ENCODE data around the gene PARP2. TPM values are rescaled to one million over a fixed set of nuclear protein-coding genes. Genes with fewer than 3 reads are reported as not detected.

Gene PARP2
- total and polyA plus RNA-seq, 2 donors (not counting 3 experiments of a cell fraction or from before 2014, with no cell fraction given) = 15.7 to 30.6 TPM

DNA sequence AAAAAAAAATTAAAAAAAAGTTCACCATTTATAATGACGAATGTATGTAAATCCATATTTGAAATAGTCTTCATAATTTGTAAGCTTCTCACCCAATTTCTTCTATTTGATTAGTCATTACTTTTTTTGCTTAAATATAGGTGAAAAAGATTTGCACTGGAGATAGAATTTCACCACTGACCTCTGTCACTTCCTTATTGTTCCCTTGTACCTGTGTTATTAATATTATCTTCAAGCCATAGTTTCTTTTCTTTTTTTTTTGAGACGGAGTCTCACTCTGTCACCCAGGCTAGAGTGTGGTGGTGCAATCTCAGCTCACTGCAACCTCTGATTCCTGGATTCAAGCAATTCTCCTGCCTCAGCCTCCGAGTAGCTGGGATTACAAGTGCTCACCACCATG is 54.1 kb downstream of the PARP2 start:
- intact Hi-C loops (cut with micrococcal nuclease) = no loop called here
- Histone ChIP-seq H4K20me1 (replicated peaks; ENCODE audit: control insufficient read depth, extremely low read depth, insufficient read depth, low read length) (no peaks in the 10 kb centered on the region), H3K9me1 (replicated peaks; ENCODE audit: control insufficient read depth, extremely low read depth, insufficient read depth, low read length) (no peaks in the 10 kb centered on the region), H3K9me3 (replicated peaks; ENCODE audit: control insufficient read depth, insufficient read depth, low read length) (no peaks in the 10 kb centered on the region), H3K79me2 (ENCODE audit: control insufficient read depth, insufficient read depth, low read length) (no peaks in the 10 kb centered on the region), H3K27me3 (ENCODE audit: control insufficient read depth in 2 of 2, insufficient read depth in 2 of 2, low read length in 2 of 2) (no peaks in the 10 kb centered on the region), H3K36me3 (ENCODE audit: control insufficient read depth in 2 of 2, extremely low read depth in 1 of 2, insufficient read depth in 2 of 2, low read length in 2 of 2) (peaks cover 12 to 23% of the 10 kb centered on the region in 2 experiments), H3K4me1 (ENCODE audit: control insufficient read depth, extremely low read depth, insufficient read depth, low read length) (peaks cover 14% of the 10 kb centered on the region), H3K4me2 (ENCODE audit: insufficient read depth, low read length) (no peak overlapping the region), H3K4me3 (replicated peaks in 1 of 3; ENCODE audit: insufficient read depth in 1 of 3, low read depth in 1 of 3, low read length in 3 of 3) (no peak overlapping the region), H3K27ac (ENCODE audit: insufficient read depth, low read depth, low read length) (no peak overlapping the region), H3K9ac (replicated peaks; ENCODE audit: extremely low read depth, insufficient read depth, low read length) (no peak overlapping the region), H2AFZ (ENCODE audit: low read depth, low read length) (no peak overlapping the region)
- DNase-seq (ENCODE audit: low read depth, low spot score) (no peak), FAIRE-seq (no peak)
- POLR2A ChIA-PET = no interaction called here
- TF ChIP-seq, protein P1, sequence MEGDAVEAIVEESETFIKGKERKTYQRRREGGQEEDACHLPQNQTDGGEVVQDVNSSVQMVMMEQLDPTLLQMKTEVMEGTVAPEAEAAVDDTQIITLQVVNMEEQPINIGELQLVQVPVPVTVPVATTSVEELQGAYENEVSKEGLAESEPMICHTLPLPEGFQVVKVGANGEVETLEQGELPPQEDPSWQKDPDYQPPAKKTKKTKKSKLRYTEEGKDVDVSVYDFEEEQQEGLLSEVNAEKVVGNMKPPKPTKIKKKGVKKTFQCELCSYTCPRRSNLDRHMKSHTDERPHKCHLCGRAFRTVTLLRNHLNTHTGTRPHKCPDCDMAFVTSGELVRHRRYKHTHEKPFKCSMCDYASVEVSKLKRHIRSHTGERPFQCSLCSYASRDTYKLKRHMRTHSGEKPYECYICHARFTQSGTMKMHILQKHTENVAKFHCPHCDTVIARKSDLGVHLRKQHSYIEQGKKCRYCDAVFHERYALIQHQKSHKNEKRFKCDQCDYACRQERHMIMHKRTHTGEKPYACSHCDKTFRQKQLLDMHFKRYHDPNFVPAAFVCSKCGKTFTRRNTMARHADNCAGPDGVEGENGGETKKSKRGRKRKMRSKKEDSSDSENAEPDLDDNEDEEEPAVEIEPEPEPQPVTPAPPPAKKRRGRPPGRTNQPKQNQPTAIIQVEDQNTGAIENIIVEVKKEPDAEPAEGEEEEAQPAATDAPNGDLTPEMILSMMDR (IDR thresholded peaks at IDR 0.05; ENCODE audit: extremely low read depth in 1 of 2, insufficient read depth in 1 of 2, low read depth in 1 of 2, low read length in 2 of 2) = no peak
- TF ChIP-seq MYC (IDR thresholded peaks at IDR 0.05; ENCODE audit: low read depth, low read length) (no peak), GATA2 (IDR thresholded peaks at IDR 0.05; ENCODE audit: insufficient read depth, insufficient read length, low read depth, low read length) (no peak), POLR2A (IDR thresholded peaks at IDR 0.05; ENCODE audit: low read depth, low read length) (no peak), JUN (IDR thresholded peaks at IDR 0.05; ENCODE audit: borderline replicate concordance, insufficient read depth, insufficient read length, low read depth) (no peak), POLR2AphosphoS5 (IDR thresholded peaks at IDR 0.05; ENCODE audit: insufficient read depth, low read depth, low read length) (no peak), FOS (IDR thresholded peaks at IDR 0.05; ENCODE audit: borderline replicate concordance, insufficient read depth, low read length) (no peak), EZH2 (IDR thresholded peaks at IDR 0.05; ENCODE audit: borderline replicate concordance, low read depth, low read length, severe bottlenecking) (no peak)
- TF ChIP-seq, protein P2, sequence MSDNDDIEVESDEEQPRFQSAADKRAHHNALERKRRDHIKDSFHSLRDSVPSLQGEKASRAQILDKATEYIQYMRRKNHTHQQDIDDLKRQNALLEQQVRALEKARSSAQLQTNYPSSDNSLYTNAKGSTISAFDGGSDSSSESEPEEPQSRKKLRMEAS (IDR thresholded peaks at IDR 0.05; ENCODE audit: insufficient read depth, insufficient read length) = no peak
- CTCF ChIA-PET = no interaction called here
- no TSS peak for BruUV-seq (replicated peaks)
- dilution Hi-C loops (cut with MboI; ENCODE audit: extremely low pct_ligation_motif_present, low sequenced_read_pairs) = no loop called here
